ENCODE results near the gene MAGI1.

The MAGI1 gene

GRCh38 chr3:66023738-66024385 is 14.9 kb downstream of the MAGI1 start:
- no peak overlapping the region for H3K4me3 ChIP-seq (ENCODE audit: low read length)
- DNase-seq (ENCODE audit: low read depth) = no peak
- no peak for TF ChIP-seq CTCF (IDR thresholded peaks at IDR 0.05; ENCODE audit: insufficient read depth, low read depth, low read length, missing control alignments)

- no peak for TF ChIP-seq CTCF (IDR thresholded peaks at IDR 0.05; ENCODE audit: insufficient read depth, low read depth, low read length, missing control alignments)
- no peak overlapping the region for H3K4me3 ChIP-seq (ENCODE audit: low read length)
- DNase-seq (ENCODE audit: low read depth) = no peak
Measured at GRCh38 chr3:66023229-66023628, 15.5 kb downstream of the MAGI1 start.

GRCh38 chr3:66021731-66022131 is 17.0 kb downstream of the MAGI1 start:
- H3K4me3 ChIP-seq (ENCODE audit: low read length) = peak overlapping the region; percentile 48
- peak; percentile 86 for DNase-seq (ENCODE audit: low read depth)
- TF ChIP-seq CTCF (IDR thresholded peaks at IDR 0.05; ENCODE audit: insufficient read depth, low read depth, low read length, missing control alignments) = no peak

- H3K4me3 ChIP-seq (ENCODE audit: low read length) = no peak overlapping the region
- no peak for TF ChIP-seq CTCF (IDR thresholded peaks at IDR 0.05; ENCODE audit: insufficient read depth, low read depth, low read length, missing control alignments)
- no peak for DNase-seq (ENCODE audit: low read depth)
Measured at GRCh38 chr3:66019896-66020295, 18.8 kb downstream of the MAGI1 start.

- DNase-seq (ENCODE audit: low read depth) = peak; percentile 85
- H3K4me3 ChIP-seq (ENCODE audit: low read length) = no peak overlapping the region
- TF ChIP-seq CTCF (IDR thresholded peaks at IDR 0.05; ENCODE audit: insufficient read depth, low read depth, low read length, missing control alignments) = no peak
Measured at GRCh38 chr3:66018057-66019033, 20.4 kb downstream of the MAGI1 start.

GRCh38 chr3:66017591-66017990 is 21.1 kb downstream of the MAGI1 start:
- DNase-seq (ENCODE audit: low read depth) = no peak
- no peak for TF ChIP-seq CTCF (IDR thresholded peaks at IDR 0.05; ENCODE audit: insufficient read depth, low read depth, low read length, missing control alignments)
- H3K4me3 ChIP-seq (ENCODE audit: low read length) = no peak overlapping the region

Data from epithelial cell of esophagus (primary cell).